Ureter (tissue), 1 donor: ENCODE results near the gene MED10. TPM values are rescaled to one million over a fixed set of nuclear protein-coding genes. Genes with fewer than 3 reads are reported as not detected.
A peak's percentile ranks its signal among the peaks of the same experiment; 100 is the strongest.
"Not testable (repeated sequence)": the region's sequence is repeated elsewhere in the genome, so short reads cannot be mapped to it uniquely, and the experiment has no call there.

Experiments
- DNase-seq: peaks from one replicate; pipeline ENCODE4 v3.0.0-alpha.2; 2020; ENCODE audit warnings: low spot score
- total RNA-seq: library from RNA; stranded (reverse); gene quantifications from one replicate; pipeline ENCODE4 v1.2.4, GENCODE V29; 2023
- donor health status: DM: yes; HTN: yes; CAD: no.

The MED10 gene
- total RNA-seq, 1 donor from 2014 or later, result 36.5 TPM

DNA sequence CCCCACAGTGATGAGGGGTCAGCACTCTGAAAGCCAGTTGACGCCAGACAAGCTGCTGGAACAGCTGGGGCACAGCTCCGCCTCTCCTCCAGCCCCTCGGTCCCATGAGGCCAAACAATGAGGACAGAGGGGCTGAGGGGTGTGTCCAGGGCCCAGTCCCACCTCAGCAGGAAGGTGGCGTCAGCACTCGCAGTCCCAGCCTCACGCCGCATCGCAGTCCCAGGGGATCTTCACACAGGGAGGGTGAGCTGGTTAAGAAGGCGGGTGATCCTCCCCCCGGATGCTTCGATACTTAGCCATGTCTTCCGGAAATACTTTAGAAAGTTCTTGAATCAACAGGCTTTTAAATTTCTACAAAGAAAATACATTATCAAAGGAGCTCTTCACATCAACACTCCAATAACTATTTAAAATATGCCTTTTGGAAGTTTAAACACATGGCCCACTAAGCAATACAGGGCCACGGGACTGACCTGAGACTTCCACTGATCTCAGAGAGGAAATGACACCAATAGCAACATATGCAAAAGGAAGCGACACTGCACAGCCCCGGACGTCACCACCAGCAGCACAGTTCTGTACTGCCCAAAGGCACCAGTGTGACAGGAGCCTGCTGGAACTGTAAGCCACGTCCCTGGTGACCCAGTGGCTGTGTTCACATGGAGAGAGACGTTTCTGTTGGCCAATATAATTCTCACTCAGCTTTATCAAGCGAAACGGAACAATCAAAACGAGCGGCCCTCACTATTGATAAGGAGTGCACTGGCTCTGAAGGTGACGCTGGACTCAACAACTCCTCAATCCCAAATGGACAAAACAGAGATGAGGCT, 5.9 kb downstream of the MED10 start:
- DNase-seq, result peak; percentile 17

DNA sequence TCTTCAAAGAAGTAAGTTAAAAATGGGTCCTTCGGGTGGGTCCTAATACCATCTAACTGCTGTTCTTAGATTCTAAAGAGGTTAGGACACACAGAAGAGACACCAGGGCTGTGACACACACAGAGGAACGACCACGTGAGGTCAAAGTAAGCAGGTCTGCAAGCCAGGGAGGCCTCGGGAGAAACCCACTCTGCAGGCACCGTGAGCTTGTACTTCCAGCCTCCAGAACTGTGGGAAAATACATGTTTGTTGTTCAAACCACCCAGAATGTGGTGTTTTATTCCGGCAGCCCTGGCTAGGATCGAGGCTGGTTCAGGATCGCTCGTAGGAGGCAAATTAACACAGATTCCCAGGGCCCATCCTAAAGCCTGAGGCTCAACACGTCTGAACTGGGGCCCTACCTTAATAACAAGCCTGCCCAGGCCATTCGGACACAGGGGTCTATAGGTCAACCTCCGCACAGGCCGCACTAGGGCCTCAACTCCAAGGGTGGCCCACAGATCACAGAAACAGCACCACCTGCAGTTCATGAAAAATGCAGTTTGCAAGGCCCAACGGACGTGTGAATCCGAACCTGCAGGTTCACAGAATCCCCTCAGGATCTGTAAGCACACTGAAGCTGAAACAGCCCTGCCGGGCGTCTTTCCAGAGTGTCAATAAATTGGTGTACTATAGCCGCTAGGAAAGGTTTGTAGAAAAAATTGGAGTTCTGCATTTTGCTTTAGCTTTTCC, 7.1 kb downstream of the MED10 start:
- DNase-seq, result peak; percentile 26

GRCh38 chr5:6370580-6370979, 7.8 kb downstream of the MED10 start:
- peak; percentile 10 for DNase-seq

GRCh38 chr5:6365977-6366590, 12.3 kb downstream of the MED10 start:
- peak; percentile 23 for DNase-seq

DNA sequence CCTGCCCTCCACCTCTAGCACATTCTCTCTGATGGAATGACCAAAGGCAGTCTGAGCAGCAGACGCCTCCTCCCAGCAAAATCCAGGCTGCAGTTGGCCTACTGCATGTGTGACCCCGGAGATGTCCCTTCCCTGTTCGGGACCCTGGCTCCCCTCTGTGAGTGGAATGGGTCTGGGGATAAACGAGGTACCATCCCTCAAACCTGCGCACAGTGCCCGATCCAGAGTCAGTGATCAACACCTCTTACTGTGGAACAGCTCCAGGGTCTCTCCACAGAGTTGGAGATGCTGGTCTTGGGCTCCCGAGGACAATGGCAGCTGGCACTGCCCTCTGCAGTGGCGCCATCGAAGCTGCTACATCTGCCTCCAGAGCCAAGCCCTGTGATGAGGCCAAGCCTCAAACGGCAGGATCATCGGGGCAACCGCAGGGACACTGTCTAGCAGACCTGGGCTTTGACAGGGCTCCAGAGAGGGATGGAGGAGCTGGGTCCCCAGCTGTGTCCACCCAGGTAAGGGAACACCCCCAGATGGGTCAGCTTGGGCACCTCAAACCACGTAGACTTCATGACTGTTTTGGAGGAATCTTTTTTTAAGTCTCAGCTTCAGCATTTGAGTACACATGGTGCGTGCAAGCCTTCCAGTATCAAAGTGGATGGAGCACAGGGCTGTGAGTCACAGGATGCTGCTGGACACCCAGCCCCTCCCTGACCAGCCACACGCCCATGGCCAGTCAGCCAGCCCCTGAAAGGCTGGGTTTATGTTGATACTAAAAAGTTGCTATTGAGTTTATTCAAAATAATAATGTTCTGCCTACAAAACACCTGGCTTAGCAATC, 13.0 kb downstream of the MED10 start:
- peak; percentile 35 for DNase-seq

GRCh38 chr5:6363454-6364011, 14.8 kb downstream of the MED10 start:
- not testable (repeated sequence) for DNase-seq

- peak; percentile 30 for DNase-seq
Measured at GRCh38 chr5:6362846-6363245, 15.5 kb downstream of the MED10 start.

DNA sequence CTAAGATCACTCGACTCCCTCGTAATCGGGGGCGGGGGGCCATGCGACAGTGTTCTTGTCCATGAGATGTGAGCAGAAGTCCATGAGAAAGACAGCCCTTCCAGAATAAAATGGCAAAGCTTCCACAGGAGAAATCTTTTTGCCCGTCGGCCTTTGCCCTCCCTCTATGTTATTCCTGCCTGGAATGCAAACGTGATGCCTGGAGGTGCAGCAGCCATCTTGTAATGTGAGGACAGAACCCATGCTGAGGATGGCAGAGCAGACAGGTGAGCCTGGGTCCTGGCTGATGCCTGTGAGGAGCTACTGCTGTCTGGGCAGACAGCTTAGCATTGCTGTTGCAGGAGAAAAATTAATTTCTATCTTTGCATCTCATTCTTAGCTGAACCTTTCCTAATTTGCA, 17.2 kb downstream of the MED10 start:
- peak; percentile 27 for DNase-seq

GRCh38 chr5:6360323-6361072, 17.8 kb downstream of the MED10 start:
- DNase-seq, result no peak

DNA sequence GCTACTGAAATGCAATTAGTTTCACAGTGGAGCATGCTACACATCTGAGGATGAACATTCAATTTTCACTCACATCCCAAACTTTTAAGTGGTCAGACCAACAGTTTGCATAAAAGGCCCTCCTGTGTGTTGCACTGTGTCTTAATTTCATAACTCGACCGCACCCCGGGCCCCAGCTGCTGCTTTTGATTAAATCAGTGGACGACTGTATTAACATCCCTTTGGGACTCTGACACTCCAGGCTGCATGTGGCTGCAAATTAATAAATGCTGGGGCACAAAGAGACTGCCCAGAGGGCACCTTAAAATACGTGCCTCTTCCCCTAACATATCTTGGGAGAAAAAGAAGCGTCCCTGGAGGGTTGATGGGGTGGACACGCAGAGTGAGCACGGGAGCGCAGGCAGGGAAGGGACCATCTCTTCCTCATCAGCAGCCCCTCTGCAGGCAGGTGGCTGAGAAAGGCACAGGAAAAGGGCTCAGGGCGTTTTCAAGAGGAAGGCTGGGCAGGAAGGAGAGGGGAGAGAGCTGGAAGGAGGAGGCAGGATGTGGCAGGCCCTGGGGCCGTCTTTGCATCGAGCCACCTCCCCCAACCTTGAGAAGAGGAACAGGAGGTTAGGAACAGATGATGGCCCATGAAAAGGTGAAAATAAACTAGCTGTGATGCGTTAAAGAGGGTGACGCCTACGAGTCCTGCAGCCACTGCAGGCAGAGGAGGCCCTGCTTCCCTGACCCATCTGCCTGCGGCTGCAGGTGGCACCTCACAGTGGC, 18.6 kb downstream of the MED10 start:
- DNase-seq, result peak; percentile 41

DNA sequence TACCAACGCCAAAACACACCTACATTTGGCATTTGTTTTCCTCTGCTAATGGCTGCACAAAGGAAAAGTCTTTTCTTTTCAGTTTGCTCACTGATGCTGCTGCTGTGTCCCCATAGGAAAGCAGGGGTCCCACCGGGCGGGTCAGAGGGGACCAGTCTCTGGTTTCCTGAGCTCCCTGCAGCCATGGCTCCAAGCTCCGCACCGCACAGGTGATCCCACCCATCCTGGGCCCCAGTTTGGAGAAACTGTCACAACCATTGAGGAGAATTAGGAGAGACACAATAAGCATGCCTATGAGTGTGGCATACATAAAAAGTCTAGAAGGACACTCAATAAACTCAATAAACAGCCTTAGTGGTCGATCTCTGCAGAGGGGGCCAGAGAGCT, 19.9 kb downstream of the MED10 start:
- DNase-seq, result peak; percentile 19

DNA sequence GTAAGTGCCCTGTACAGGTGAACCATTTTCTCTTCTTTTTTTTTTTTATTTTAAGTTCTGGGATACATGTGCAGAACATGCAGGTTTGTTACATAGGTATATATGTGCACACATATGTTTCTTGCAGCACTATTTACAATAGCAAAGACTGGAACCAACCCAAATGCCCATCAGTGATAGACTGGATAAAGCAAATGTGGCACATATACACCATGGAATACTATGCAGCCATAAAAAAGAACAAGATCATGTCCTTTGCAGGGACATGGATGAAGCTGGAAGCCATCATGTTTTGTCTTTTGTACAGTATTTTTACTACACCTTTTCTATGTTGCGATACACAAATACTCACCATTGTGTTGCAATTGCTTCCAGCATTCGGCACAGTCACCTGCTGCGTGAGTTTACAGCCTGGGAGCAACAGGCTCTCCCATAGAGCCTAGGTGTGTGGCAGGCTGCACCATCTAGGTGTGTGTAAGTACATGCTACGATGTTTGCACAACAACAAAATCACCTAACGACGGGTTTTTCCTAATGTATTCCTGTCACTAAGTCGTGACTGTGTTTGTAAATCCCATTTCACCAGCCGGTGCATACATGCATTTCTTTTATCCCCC, 20.4 kb downstream of the MED10 start:
- DNase-seq, result not testable (repeated sequence)

- no peak for DNase-seq
Measured at GRCh38 chr5:6356578-6357164, 21.7 kb downstream of the MED10 start.

DNA sequence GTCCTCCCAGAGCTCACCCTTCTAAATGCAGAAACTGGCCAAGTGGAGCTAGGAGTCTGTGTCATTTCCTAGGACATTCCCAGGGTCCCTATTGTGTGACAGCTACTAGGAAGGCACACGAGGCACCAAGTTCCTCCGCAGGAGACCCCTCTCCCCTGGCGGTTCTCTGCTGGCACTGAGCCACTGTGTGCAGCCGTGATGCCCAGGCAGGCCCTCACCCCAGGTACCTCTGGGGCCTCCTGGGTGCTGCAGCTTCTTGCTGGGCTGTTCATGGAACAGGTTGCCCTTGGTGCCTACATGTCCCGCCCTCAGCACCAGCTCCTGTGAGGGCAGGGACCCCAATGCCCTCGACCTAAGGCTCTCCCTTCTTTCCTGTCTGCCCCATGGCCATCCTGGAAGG, 23.1 kb downstream of the MED10 start:
- no peak for DNase-seq

DNA sequence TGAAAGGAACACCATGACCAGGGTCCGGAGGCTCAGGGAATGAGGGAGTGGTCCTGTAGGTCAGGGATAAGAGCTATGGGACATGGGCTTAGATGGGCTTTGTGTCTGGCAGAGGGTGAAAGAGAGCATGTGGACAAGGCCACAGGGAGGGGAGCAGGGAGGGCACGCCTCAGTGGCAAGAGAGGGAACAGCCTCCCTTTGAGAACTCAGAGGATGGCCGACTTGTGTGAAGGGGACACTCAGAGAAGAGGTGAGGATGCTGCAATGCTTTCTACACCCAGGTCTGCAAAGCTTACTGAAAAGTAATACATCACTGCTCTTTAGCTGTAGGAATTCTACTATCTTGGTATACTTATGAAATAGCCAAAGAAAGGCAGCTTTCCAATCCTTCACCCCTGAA, 23.5 kb downstream of the MED10 start:
- no peak for DNase-seq

DNA sequence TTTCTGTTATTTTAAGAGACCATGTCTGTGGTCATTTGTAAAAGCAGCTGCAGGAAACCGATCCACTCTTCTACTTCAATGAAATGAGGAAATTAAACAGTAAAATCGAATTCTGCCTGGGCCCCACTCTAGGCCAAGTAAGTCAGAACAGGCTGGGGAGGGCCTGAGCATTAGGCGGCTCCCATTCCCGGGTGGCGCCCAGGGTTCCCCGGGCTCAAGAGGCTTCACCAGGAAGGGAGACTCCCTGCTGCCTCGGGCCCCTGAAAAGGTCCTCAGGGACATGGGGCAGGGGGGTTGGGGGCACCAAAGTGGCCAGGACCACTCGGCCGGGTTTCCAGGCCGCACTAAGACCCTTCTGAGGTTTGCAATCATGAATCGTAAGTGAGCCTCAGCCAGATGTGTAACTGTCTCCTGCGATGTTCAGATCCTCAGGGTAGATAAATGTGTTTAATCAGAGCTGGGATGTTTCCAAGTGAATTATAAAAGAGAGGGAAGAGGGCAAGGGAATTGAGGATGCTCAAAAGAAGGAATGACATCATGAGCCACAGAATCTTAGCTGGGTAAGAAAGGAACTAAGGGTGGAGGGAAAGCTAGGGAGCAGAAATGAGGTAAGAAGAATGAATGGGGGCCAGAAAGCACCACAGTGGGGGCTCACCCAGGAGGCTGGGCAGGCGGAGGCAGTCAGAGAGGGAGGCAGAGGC, 24.6 kb downstream of the MED10 start:
- no peak for DNase-seq

GRCh38 chr5:6350277-6351090, 27.9 kb downstream of the MED10 start:
- DNase-seq, result no peak

DNA sequence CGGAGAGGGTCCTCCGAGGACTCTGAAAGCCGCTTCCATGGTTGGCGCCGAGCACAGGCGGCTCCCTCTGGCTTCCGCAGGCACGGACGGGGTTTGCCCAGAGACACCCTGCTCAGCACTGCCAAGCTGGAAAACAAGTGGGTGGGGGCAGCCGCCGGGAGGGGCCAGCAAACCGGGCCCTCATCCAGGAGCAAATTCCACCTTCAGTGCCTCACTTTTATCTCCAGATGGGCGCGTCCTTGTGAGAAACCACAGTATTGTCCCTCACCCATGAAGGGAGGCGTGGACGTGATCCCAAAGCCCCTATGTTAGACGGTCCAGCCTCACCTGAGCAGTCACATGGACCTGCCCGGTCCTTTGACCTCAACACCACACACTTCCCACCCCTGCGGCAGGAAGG, 29.0 kb downstream of the MED10 start:
- DNase-seq, result no peak
